Measurements from ENCODE around the gene TSPAN15.

TSPAN15 gene

DNA sequence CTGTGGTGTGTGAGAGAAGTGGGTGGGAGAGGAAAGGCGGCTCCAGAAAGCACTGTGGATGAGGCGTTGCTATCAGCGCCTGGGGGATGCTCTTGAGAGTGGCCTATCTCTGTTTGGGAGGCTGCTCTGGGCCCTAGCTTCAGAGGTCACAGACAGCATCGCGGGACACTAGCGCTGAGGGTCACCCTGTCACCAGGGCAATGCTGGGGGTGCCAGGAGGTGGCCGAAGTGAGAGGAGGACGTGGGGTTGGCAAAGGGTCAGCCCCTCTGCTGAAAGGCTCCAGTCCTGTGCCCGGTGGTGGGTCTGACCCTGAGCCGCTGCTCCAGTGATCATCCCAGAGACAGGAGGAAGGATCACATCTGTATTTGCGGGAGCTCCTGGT lies 31.5 kb upstream of the TSPAN15 start:
- Histone ChIP-seq H3K4me3 (no peak overlapping the region), H4K20me1 (no peaks in the 10 kb centered on the region), H3K27me3 (peaks cover 0 to 5% (median 0%) of the 10 kb centered on the region in 11 experiments; a peak in 1 of 22 replicates), H3K36me3 (no peaks in the 10 kb centered on the region), H3K4me1 (peaks cover 0 to 22% (median 11%) of the 10 kb centered on the region in 10 experiments; a peak in 14 of 20 replicates), H3K9me3 (replicated peaks in 1 of 11) (no peaks in the 10 kb centered on the region), H3K9ac (no peak overlapping the region), H3K27ac (no peak overlapping the region), H3K4me2 (no peak overlapping the region)
- TF ChIP-seq Cebpa-rat (IDR thresholded peaks at IDR 0.05): no peak

DNA sequence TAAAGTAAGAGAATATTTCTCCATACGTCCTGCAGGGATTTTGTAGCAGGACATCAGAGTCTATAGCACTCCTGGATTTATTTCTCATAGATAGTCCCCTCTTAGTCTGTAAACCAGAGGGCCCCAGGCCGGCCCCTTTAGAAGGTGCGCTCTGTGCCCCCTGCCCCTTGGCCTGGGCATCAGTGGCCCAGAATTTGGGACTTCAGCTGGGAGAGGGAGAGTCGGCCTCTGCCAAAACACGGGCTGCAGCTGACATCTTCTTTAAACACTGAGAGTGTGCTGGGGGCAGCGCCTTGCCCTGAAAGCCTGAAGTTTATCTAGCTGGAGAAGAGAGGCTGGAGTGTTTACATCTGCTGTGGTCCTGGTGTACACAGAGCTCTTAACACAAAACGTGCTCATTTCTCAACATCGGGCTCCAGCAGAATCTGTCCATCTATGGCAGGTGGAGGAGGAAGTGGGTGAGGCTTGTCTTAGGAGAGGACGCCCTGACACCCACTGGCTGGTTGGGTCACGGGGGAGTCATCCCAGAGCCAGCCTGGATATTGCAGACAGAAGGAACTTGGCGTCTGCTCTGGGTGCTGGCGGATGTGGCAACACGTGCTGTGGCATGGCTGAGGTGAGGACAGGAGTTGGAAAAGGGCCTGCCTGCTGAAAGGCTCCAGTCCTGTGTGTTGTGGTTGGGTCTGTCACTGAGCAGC lies 29.5 kb upstream of the TSPAN15 start:
- peak overlapping the region in 4 of 11 experiments; percentile 2 to 59 (median 42); a peak in 4 of 22 replicates for H3K4me2 ChIP-seq

DNA sequence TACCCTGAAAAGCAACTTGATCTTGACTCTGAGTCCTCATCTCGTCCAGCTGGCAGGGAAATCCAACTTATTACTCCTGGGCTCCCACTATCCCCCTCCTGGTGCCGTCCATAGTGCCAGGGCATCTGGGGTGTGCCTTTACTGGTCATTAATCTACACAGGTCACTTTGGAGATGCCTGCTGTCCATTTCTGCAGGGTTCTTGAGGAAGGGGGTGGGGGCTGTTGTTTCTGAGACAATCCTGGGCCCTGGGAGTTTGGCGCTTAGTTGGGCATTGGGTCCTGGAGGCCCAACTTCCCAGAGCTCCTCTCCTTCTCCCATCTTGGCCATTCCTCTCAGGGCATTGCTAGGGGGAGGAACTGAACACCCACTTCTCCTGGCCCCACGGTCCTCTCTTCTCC lies 28.6 kb upstream of the TSPAN15 start:
- no peaks in the 10 kb centered on the region for H4K20me1 ChIP-seq
- H3K9ac ChIP-seq: no peak overlapping the region
- H3K4me1 ChIP-seq: peaks cover 6 to 39% (median 28%) of the 10 kb centered on the region in 10 experiments
- H3K9me3 ChIP-seq (replicated peaks in 1 of 11): no peaks in the 10 kb centered on the region
- H3K27me3 ChIP-seq: no peaks in the 10 kb centered on the region
- peak overlapping the region in 2 of 11 experiments; percentile 56 to 59; a peak in 2 of 22 replicates for H3K4me2 ChIP-seq
- H3K36me3 ChIP-seq: no peaks in the 10 kb centered on the region
- no peak for TF ChIP-seq Cebpa-rat (IDR thresholded peaks at IDR 0.05)
- no peak overlapping the region for H3K27ac ChIP-seq
- no peak overlapping the region for H3K4me3 ChIP-seq

More for the DNA sequence above, 29.5 kb upstream of the TSPAN15 start:
- no peak overlapping the region for H3K9ac ChIP-seq
- no peaks in the 10 kb centered on the region for H4K20me1 ChIP-seq
- H3K36me3 ChIP-seq: no peaks in the 10 kb centered on the region
- peaks cover 6 to 39% (median 24%) of the 10 kb centered on the region in 10 experiments for H3K4me1 ChIP-seq
- H3K27ac ChIP-seq: no peak overlapping the region
- no peaks in the 10 kb centered on the region for H3K9me3 ChIP-seq (replicated peaks in 1 of 11)
- H3K4me3 ChIP-seq: no peak overlapping the region
- no peaks in the 10 kb centered on the region for H3K27me3 ChIP-seq
- TF ChIP-seq Cebpa-rat (IDR thresholded peaks at IDR 0.05): no peak

DNA sequence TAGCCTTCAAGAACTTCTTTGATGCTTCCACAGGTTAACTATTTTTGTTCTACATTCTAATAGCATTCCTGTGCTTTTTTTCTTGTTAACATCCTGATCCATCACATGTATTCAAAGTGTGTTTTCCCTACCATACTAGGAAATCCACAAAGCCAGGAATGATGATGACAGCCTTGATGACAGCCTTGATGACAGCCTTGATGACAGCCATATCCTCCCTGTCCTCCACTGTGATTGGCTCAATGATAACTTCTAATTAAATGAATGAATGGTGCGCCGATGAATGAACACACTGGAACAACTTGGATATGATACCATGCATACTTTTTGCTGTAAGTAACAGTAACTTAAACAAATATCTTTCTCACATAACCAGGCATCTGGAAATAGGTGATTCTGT lies 26.2 kb upstream of the TSPAN15 start:
- Histone ChIP-seq H3K9ac (no peak overlapping the region), H3K4me2 (peak overlapping the region in 5 of 11 experiments; percentile 39 to 63 (median 51); a peak in 7 of 22 replicates), H4K20me1 (no peaks in the 10 kb centered on the region), H3K27me3 (no peaks in the 10 kb centered on the region), H3K36me3 (no peaks in the 10 kb centered on the region), H3K4me3 (no peak overlapping the region), H3K27ac (no peak overlapping the region), H3K9me3 (replicated peaks in 1 of 11) (no peaks in the 10 kb centered on the region), H3K4me1 (peaks cover 19 to 50% (median 35%) of the 10 kb centered on the region in 10 experiments)
- no peak for TF ChIP-seq Cebpa-rat (IDR thresholded peaks at IDR 0.05)

DNA sequence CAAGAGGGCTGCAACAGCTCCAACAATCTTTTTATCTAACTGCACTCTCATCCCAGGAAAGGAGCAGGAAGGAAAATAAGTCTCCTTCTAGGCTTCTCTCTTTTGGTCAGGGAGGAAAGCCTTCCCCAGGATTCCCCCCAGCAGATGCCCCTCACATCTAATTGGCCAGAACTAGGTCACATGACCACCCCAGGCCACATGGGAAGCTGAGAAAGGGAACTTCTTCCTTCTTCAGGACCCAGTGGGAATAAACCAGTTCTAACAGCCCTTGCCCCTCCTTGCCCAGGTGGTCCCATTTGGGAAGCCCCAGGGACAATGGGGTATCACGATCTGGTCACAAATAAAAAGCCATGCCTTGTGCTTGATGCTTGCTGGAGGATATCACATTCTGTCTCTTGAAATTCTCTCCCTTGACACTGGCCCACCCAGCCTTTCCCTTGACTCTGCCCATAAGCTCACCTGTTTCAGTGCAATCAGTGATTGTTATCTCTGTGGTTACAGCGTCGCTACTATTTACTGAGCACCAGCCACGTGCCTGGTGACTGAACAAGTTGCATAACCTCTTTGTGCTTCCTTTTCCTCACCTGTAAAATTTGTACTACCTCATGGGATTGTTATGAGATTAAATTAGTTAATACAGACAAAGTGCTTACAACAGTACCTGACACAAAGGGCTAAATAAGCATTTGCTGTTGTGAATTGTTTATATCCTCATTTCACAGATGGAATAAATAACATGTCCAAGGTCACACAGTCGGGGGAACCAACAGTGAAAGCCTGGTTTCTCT lies 25.6 kb upstream of the TSPAN15 start:
- Histone ChIP-seq H3K9ac (no peak overlapping the region), H3K36me3 (no peaks in the 10 kb centered on the region), H3K4me3 (no peak overlapping the region), H3K4me1 (peaks cover 19 to 50% (median 35%) of the 10 kb centered on the region in 10 experiments), H4K20me1 (no peaks in the 10 kb centered on the region), H3K27me3 (no peaks in the 10 kb centered on the region), H3K27ac (no peak overlapping the region), H3K9me3 (replicated peaks in 1 of 11) (no peaks in the 10 kb centered on the region), H3K4me2 (peak overlapping the region; percentile 27 to 63 (median 41); a peak in 21 of 22 replicates)
- no peak for TF ChIP-seq Cebpa-rat (IDR thresholded peaks at IDR 0.05)

DNA sequence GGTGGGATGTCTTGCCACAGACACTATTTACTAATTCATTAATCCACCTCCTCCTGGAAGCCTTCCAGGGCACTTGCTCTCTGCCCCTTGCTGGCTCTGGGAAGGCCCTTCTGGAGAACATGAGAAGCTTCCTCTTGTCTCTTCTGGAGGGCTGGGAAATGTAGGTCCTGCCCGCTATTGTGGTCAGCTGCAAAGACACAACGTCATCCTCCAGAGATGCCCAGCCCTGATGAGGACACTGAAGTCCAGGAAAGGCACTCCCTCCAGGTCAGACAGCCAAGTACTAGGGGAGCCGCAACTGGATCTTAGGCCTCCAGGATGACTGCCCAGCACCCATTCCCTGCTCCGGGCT lies 24.9 kb upstream of the TSPAN15 start:
- no peak overlapping the region for H3K9ac ChIP-seq
- no peak overlapping the region for H3K4me3 ChIP-seq
- no peak overlapping the region; a peak in 1 of 22 replicates for H3K27ac ChIP-seq
- H3K27me3 ChIP-seq: no peaks in the 10 kb centered on the region
- H3K4me2 ChIP-seq: peak overlapping the region in 3 of 11 experiments; percentile 25 to 41 (median 34); a peak in 3 of 22 replicates
- no peak for TF ChIP-seq Cebpa-rat (IDR thresholded peaks at IDR 0.05)
- peaks cover 19 to 50% (median 35%) of the 10 kb centered on the region in 10 experiments for H3K4me1 ChIP-seq
- no peaks in the 10 kb centered on the region for H4K20me1 ChIP-seq
- H3K9me3 ChIP-seq (replicated peaks in 1 of 11): no peaks in the 10 kb centered on the region
- H3K36me3 ChIP-seq: no peaks in the 10 kb centered on the region

DNA sequence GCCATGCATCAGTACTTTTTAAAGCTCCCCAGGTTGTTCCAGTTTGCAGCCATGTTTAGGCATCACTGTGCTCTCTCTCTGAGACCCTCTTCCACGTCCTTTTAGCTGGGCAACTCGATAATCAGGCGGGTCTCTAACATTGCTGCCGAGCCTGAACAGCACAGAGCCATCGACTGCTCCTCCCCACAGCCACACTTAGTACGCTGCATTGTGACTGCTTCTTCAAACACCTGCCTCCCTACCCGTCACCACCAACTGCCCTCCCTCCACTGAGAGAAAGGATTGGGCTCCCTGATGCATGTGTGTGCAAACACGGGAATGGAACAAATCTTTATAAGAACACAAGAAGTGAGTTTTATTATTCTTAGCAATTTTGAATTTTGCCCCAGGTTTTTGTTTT lies 23.1 kb upstream of the TSPAN15 start:
- Histone ChIP-seq H3K27me3 (no peaks in the 10 kb centered on the region), H3K9me3 (replicated peaks in 1 of 11) (no peaks in the 10 kb centered on the region), H3K4me2 (peak overlapping the region in 9 of 11 experiments; percentile 5 to 38 (median 12); a peak in 12 of 22 replicates), H3K4me1 (peaks cover 19 to 44% (median 28%) of the 10 kb centered on the region in 10 experiments), H3K36me3 (no peaks in the 10 kb centered on the region), H3K27ac (no peak overlapping the region), H3K4me3 (no peak overlapping the region), H3K9ac (no peak overlapping the region), H4K20me1 (no peaks in the 10 kb centered on the region)
- TF ChIP-seq Cebpa-rat (IDR thresholded peaks at IDR 0.05): no peak

DNA sequence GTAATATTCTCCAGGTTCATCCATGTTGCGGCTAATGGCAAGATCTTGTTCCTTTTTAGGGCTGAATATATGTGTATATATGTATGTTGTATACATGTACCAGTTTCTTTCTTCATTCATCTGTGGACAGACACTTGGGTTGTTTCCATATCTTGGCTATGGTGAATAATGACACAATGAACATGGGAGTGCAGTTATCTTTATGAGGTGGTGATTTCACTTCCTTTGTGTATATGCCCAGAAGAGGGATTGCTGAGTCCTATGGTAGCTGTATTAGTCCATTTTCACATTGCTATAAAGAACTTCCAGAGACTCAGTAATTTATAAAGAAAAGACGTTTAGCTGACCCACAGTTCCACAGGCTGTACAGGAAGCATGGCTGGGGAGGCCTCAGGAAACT lies 17.1 kb upstream of the TSPAN15 start:
- Histone ChIP-seq H3K36me3 (peaks cover 0 to 9% (median 0%) of the 10 kb centered on the region in 11 experiments; a peak in 1 of 22 replicates), H3K4me1 (peaks cover 20 to 43% (median 28%) of the 10 kb centered on the region in 10 experiments), H3K4me2 (peak overlapping the region in 4 of 11 experiments; percentile 0 to 29 (median 6); a peak in 5 of 22 replicates), H3K9me3 (replicated peaks in 1 of 11) (peaks cover 8 to 22% (median 14%) of the 10 kb centered on the region in 11 experiments; a peak in 21 of 22 replicates), H3K27ac (0 out of 22 replicates have a peak overlapping the region, but pooled peaks of 1 of the 11 experiments have one; percentile 0), H3K4me3 (no peak overlapping the region), H3K27me3 (no peaks in the 10 kb centered on the region), H4K20me1 (no peaks in the 10 kb centered on the region), H3K9ac (no peak overlapping the region)
- TF ChIP-seq Cebpa-rat (IDR thresholded peaks at IDR 0.05): no peak

DNA sequence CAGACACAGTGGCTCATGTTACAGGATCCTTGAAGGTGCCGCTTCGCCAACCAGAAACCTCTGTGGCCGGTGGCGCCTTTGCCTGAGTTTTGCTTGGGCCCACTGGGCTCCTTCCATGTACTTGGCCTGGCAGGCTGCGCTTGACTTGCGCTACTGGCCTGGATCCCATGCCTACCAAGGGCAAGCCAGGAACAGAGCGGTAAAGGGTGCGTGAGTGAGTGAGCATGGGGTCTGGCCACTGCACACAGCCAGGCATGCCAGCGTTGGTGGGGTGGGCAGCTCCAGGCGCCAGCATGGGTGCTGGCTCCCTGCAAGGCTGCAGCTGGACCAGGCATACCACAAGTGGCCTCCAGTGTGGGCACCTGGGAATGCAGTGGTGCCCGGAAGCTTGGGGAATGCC lies 16.3 kb upstream of the TSPAN15 start:
- Histone ChIP-seq H3K9ac (no peak overlapping the region), H4K20me1 (no peaks in the 10 kb centered on the region), H3K27ac (peak overlapping the region in 1 of 11 experiments; percentile 3; a peak in 1 of 22 replicates), H3K4me3 (no peak overlapping the region), H3K27me3 (no peaks in the 10 kb centered on the region), H3K36me3 (peaks cover 0 to 9% (median 0%) of the 10 kb centered on the region in 11 experiments; a peak in 1 of 22 replicates), H3K9me3 (replicated peaks in 1 of 11) (peaks cover 8 to 22% (median 14%) of the 10 kb centered on the region in 11 experiments; a peak in 21 of 22 replicates), H3K4me2 (peak overlapping the region in 2 of 11 experiments; percentile 0 to 11; a peak in 3 of 22 replicates), H3K4me1 (peaks cover 28 to 51% (median 36%) of the 10 kb centered on the region in 10 experiments)
- TF ChIP-seq Cebpa-rat (IDR thresholded peaks at IDR 0.05): no peak

All from BLaER1 treated with 17β-estradiol and CSF1 and Interleukin-3, amounts not matched to agents 10 nM and 100 nM (cell line).